Epidermal melanocyte (primary cell): ENCODE data around the gene SPINT2.
A peak's percentile ranks its signal among the peaks of the same experiment; 100 is the strongest.
"Not testable (repeated sequence)": the region's sequence is repeated elsewhere in the genome, so short reads cannot be mapped to it uniquely, and the experiment has no call there.

Experiments
- DNase-seq: peaks from one replicate; pipeline ENCODE4 v3.0.0; 2011; ENCODE audit warnings: low spot score; ENCODE audit not compliant: insufficient read length

Gene SPINT2, protein sequence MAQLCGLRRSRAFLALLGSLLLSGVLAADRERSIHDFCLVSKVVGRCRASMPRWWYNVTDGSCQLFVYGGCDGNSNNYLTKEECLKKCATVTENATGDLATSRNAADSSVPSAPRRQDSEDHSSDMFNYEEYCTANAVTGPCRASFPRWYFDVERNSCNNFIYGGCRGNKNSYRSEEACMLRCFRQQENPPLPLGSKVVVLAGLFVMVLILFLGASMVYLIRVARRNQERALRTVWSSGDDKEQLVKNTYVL

DNA sequence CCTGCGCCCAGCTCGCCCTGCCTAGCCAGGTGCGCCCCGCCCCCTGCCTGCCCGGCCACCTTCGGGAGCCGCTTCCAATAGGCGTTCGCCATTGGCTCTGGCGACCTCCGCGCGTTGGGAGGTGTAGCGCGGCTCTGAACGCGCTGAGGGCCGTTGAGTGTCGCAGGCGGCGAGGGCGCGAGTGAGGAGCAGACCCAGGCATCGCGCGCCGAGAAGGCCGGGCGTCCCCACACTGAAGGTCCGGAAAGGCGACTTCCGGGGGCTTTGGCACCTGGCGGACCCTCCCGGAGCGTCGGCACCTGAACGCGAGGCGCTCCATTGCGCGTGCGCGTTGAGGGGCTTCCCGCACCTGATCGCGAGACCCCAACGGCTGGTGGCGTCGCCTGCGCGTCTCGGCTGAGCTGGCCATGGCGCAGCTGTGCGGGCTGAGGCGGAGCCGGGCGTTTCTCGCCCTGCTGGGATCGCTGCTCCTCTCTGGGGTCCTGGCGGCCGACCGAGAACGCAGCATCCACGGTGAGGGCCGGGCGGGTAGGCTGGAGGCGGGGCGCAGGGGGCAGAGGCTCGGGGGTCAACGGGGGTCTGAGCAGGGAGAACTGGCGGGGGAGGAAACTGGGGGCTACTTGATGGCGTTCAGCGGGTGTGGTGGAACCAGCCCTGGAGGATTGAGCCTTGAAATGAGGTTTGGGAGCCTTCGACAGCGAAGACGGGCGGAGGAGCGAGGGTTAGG is at the start of gene SPINT2:
SPINT2 (plus strand) TSS at position 88 of the 727 bp plus-strand sequence; CDS start at position 408, 320 bp downstream.
- DNase-seq, result no peak

GRCh38 chr19:38216785-38217641 is 47.4 kb upstream of the SPINT2 start:
- DNase-seq, result no peak

GRCh38 chr19:38218204-38218603 is 46.2 kb upstream of the SPINT2 start:
- DNase-seq, result no peak

- DNase-seq, result no peak
Observed at GRCh38 chr19:38219221-38219620, 45.2 kb upstream of the SPINT2 start.

GRCh38 chr19:38221421-38221820 is 43.0 kb upstream of the SPINT2 start:
- DNase-seq, result no peak

- no peak for DNase-seq
Observed at GRCh38 chr19:38221919-38222830, 42.2 kb upstream of the SPINT2 start.

GRCh38 chr19:38223119-38223523 is 41.3 kb upstream of the SPINT2 start:
- DNase-seq, result no peak

DNA sequence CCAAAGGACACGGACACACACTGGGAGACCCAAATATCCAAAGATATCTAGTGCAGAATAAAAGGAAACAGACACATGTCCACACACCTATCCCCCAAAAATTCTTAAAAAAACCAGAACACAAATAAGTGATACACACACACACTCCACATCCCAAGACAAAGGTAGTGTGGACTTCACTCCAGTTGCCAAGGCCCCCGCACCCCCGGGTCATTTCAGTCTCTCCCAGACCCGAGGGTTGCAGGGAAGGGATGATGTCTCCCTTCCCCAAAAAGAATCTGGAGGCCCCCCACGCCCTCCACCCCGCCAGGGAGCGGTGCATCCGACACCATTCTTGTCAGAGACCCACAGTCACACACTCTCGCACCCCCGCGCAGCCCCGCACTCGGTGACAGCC is 40.8 kb upstream of the SPINT2 start:
- no peak for DNase-seq

DNA sequence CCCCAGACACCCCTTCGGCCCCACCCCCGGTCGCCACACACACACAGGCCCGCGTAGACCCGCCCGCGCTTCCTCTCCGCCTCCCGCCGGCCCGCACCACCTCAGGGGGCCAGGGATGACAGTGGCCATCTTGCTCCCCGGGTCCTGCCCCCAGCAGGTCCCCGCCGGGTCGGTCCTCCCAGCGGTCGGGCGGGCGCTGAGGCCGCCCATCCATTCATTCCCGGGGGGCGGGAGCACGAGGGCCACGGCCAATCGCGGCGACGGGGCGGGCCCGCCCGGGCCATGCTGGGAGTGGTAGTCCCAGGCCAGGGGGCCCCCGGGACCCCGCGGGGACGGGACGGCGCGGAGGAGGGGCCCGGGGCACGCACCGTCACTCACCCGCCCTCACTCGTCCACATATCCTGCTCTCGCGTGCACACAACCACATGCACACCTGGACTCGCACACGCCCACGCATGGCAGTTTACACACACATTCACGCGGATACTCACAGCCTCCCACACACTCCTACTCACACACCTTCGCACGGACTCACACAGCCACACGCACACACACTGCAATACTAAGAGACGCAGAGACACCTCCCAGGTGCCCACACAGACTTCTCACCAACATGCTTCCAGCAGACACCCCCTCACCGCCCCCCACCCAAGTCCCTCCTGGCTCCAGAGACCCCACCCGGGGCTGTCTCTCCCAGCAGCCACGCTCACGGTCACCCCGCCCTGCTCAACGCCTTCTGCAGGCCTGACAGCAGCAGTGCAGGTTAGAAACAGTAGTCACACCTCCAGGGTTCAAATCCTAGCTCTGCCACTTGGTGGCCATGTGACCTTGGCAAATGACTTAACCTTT is 40.1 kb upstream of the SPINT2 start, which contains the start of gene DPF1:
DPF1 (minus strand) TSS at position 209 of the 849 bp plus-strand sequence; CDS start at position 129, 80 bp downstream.
- DNase-seq, result peak; percentile 98

- DNase-seq, result not testable (repeated sequence)
Observed at GRCh38 chr19:38224863-38225218, 39.5 kb upstream of the SPINT2 start.

DNA sequence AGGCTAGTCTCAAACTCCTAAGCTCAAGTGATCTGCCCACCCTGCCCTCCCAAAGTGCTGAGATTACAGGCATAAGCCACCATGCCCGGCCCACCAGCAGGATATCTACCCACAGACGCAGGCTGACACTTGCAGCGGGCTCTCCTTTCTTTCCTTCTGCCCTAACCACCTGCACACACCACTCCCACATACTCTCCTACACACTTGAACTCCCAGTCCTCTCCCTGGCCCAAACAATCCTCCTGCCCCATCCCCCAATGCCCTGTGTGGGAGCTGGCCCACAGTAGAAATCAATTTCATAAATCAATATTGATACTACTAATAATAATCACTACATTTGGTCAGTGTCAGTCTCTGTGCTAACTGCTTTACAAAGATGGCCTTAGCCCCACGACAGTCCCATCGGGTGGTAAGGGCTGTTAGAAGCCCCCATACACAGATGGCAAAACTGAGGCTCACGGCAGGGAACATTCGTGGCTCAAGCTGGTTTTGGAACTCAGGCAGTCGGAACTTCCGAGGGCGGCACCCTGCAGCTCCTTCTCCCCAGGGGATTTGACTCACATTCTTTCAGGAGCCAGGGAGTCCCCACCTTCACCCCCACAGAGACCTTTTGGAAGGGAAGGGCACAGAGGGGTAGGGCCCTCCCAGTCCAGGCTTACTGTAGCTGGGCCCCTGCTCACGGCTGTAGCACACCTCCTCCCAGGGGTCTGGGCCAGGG is 36.9 kb upstream of the SPINT2 start:
- DNase-seq, result no peak

DNA sequence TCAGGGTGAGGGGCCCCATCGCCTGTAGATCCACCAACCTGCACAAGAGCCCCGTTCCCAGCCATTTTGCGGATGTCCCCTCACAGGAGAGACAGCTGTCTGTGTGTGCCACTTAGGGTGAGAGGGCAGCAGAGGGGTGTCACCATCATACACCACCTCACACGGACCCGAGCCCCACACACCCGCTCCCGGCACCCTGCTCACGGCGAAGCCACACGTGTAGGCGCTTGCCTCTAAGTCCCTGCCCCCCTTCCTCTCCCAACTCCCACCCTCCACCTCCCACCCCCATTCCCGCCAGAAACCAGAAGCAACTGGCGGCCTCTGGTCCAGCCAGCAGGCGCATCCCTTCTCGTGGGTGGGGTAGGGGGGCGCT is 36.4 kb upstream of the SPINT2 start:
- DNase-seq, result no peak

- no peak for DNase-seq
Observed at GRCh38 chr19:38228491-38229439, 35.6 kb upstream of the SPINT2 start.

DNA sequence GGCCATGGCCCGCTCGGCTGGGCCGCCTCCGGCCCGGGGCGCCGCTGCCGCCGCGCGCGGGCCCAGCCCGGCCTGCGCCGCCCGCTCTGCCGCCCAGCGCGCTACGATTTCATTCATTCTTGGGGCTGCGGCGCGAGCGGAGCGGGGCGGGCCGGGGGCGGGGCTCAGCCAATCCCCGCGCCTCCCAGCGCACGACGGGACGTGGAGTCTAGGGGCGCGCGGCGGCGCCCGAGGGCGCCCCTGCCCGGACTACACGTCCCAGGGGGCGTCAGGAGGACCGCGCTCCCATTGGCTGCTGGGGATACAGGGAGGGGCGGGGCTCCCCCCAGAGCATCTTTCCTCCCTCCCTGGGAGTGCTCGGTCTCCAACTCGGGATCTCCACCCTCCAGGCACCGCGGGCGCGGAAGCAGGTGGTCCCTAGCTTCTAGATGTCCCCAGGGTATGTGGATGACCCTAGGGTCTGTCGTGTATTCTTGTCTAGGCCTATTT is 34.7 kb upstream of the SPINT2 start:
- peak; percentile 81 for DNase-seq

- DNase-seq, result not testable (repeated sequence)
Observed at GRCh38 chr19:38230506-38231133, 33.8 kb upstream of the SPINT2 start.

DNA sequence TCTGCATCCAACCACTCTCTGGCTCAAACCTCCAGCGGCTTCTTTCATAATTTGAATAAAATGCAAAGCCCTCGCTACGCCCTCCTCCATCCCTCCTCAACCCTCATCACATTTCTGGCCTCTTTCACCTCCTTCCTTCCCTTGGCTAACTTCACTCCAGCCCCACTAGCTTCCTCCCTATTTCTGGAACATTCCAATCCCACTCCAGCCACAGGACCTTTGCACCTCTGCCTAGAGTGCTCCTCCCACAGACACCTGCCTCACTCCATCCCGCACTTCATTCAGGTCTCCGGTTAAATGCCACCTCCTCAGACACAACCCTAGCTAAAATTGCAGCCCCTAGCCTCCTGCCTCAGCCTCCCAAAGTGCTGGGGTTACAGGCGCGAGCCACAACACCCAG is 32.5 kb upstream of the SPINT2 start:
- no peak for DNase-seq

DNA sequence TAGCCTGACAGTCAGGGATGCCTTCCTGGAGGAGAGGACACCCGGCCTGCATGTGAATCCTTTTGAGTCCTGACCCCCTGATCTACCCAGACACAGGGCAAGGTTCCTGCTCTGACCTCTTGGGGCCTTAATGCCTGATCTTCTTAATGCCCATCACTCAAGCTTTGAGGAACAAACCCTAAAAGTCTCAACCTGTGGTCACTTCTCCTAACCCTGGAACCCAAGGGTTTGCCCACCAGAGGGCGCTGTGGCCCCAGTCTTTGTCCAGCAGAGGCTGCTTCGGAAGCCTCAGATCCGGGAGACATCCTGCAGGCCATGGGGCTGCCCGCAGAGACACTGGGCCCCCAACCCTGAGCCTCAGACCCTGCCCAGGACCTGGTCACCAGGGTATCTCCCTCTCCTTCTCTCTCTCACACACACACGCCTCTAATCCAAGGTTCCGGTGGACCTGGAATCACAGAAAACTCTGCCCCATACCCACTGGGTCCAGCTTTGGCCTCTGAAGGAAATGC is 30.6 kb upstream of the SPINT2 start:
- DNase-seq, result peak; percentile 90
